HCT116 (cell line): ENCODE measurements around the gene AMZ1.
"Not testable (repeated sequence)": the region's sequence is repeated elsewhere in the genome, so short reads cannot be mapped to it uniquely, and the experiment has no call there.

Source experiments
- CEBPB ChIP-seq: IDR thresholded peaks from 2 replicates; pipeline ENCODE4 v1.6.1; 2012; ENCODE audit warnings: low read depth
- EZH2 ChIP-seq: fragments of 200-600 bp; sonication (generic); IDR thresholded peaks from 2 replicates; pipeline ENCODE4 v1.6.1; 2017; ENCODE audit warnings: antibody characterized with exemption, mixed run types
- POLR2A ChIP-seq: IDR thresholded peaks from 2 replicates; pipeline ENCODE4 v1.7.0; 2011; ENCODE audit warnings: borderline replicate concordance; ENCODE audit not compliant: insufficient read depth, insufficient read length; ENCODE audit errors: extremely low read depth
- POLR2AphosphoS5 ChIP-seq: IDR thresholded peaks from 2 replicates; pipeline ENCODE4 v1.6.1; 2011; ENCODE audit warnings: mild to moderate bottlenecking, low read depth, low read length, moderate library complexity
- RAD21 ChIP-seq: IDR thresholded peaks from 2 replicates; pipeline ENCODE4 v1.6.1; 2012; ENCODE audit warnings: low read depth, mild to moderate bottlenecking
- SIN3A ChIP-seq: IDR thresholded peaks from 2 replicates; pipeline ENCODE4 v1.6.1; 2012; ENCODE audit warnings: low read depth
- YY1 ChIP-seq: IDR thresholded peaks from 2 replicates; pipeline ENCODE4 v1.6.1; 2011; ENCODE audit warnings: low read length, low read depth, moderate library complexity, mild to moderate bottlenecking; ENCODE audit not compliant: insufficient replicate concordance; ENCODE audit errors: extremely low read depth
- ZFX ChIP-seq: fragments of 450-650 bp; IDR thresholded peaks from 2 replicates; pipeline ENCODE4 v1.6.1; 2017
- TF ChIP-seq, protein P1 (sequence below): IDR thresholded peaks from 2 replicates; pipeline ENCODE4 v1.6.1; 2012
- TF ChIP-seq, protein P2 (sequence below), 3 experiments: fragments of 200-600 bp in 1 of 3; sonication (generic) in 1 of 3; IDR thresholded peaks in 2 of 3; conservative IDR thresholded peaks in 1 of 3; 2 replicates each; pipeline ENCODE4 v1.5.1; 2012 to 2017; ENCODE audit warnings: low read depth in 2 of 3, low read length in 2 of 3, antibody characterized with exemption in 1 of 3, borderline replicate concordance in 1 of 3, control low read depth in 1 of 3, mild to moderate bottlenecking in 1 of 3, mixed read lengths in 1 of 3, mixed run types in 1 of 3, moderate library complexity in 1 of 3; ENCODE audit not compliant: insufficient read depth in 1 of 3

DNA sequence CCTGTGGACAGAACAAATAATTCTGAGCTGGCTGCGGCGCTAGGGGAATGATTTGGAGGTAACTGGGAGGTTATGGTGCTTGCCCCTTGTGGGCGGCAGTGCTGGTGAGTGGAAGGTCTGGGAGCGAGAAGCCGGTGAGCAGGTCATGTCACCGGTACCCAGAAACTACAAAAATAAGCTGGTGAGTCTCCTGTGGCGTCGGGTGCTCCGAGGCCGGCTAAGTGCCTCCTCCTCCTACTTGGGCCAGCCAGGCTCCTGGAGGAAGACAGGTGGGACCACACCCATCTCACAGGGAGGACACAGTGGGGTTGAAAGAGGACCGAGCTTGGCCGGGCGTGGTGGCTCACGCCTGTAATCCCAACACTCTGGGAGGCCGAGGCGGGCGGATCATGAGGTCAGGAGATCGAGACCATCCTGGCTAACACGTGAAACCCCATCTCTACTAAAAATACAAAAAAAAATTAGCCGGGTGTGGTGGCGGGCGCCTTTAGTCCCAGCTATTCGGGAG lies 4.0 kb downstream of the AMZ1 start:
- TF ChIP-seq POLR2AphosphoS5, RAD21, SIN3A, EZH2, CEBPB, YY1, ZFX, POLR2A: not testable (repeated sequence)
- TF ChIP-seq, protein P1, sequence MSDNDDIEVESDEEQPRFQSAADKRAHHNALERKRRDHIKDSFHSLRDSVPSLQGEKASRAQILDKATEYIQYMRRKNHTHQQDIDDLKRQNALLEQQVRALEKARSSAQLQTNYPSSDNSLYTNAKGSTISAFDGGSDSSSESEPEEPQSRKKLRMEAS = not testable (repeated sequence)
- TF ChIP-seq, protein P2, sequence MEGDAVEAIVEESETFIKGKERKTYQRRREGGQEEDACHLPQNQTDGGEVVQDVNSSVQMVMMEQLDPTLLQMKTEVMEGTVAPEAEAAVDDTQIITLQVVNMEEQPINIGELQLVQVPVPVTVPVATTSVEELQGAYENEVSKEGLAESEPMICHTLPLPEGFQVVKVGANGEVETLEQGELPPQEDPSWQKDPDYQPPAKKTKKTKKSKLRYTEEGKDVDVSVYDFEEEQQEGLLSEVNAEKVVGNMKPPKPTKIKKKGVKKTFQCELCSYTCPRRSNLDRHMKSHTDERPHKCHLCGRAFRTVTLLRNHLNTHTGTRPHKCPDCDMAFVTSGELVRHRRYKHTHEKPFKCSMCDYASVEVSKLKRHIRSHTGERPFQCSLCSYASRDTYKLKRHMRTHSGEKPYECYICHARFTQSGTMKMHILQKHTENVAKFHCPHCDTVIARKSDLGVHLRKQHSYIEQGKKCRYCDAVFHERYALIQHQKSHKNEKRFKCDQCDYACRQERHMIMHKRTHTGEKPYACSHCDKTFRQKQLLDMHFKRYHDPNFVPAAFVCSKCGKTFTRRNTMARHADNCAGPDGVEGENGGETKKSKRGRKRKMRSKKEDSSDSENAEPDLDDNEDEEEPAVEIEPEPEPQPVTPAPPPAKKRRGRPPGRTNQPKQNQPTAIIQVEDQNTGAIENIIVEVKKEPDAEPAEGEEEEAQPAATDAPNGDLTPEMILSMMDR (IDR thresholded peaks at IDR 0.05 in 2 of 3, conservative IDR thresholded peaks at IDR 0.05 in 1 of 3; ENCODE audit: borderline replicate concordance in 1 of 3, insufficient read depth in 1 of 3, low read depth in 2 of 3, low read length in 2 of 3) = not testable (repeated sequence)
